SK-N-DZ (cell line): Measurements from ENCODE around the gene SLC17A4.
"Not testable (repeated sequence)": the region's sequence is repeated elsewhere in the genome, so short reads cannot be mapped to it uniquely, and the experiment has no call there.

Experiments used
- DNase-seq: peaks from one replicate; pipeline ENCODE4 v3.0.0-alpha.2; 2015; ENCODE audit warnings: low spot score

SLC17A4 gene

GRCh38 chr6:25748601-25749517 lies 5.7 kb upstream of the SLC17A4 start:
- DNase-seq, result not testable (repeated sequence)

- no peak for DNase-seq
These were observed 4.7 kb upstream of the SLC17A4 start for GRCh38 chr6:25749837-25750236.

- DNase-seq, result no peak
These were observed 3.6 kb upstream of the SLC17A4 start for GRCh38 chr6:25750906-25751305.

GRCh38 chr6:25753079-25753478 lies 1.5 kb upstream of the SLC17A4 start:
- DNase-seq, result no peak

- no peak for DNase-seq
These were observed 941 bp downstream of the SLC17A4 start for GRCh38 chr6:25755483-25755882.

GRCh38 chr6:25756382-25757363 lies 2.1 kb downstream of the SLC17A4 start:
- no peak for DNase-seq

- DNase-seq, result no peak
These were observed 3.5 kb downstream of the SLC17A4 start for GRCh38 chr6:25757936-25758642.

GRCh38 chr6:25764611-25765010 lies 10.1 kb downstream of the SLC17A4 start:
- no peak for DNase-seq

- no peak for DNase-seq
These were observed 14.0 kb downstream of the SLC17A4 start for GRCh38 chr6:25768566-25768965.

- DNase-seq, result no peak
These were observed 15.4 kb downstream of the SLC17A4 start for GRCh38 chr6:25769983-25770382.

- no peak for DNase-seq
These were observed 19.7 kb downstream of the SLC17A4 start for GRCh38 chr6:25774120-25774715.

GRCh38 chr6:25777031-25777430 lies 22.5 kb downstream of the SLC17A4 start:
- no peak for DNase-seq

GRCh38 chr6:25777856-25778649 lies 23.5 kb downstream of the SLC17A4 start:
- no peak for DNase-seq

- no peak for DNase-seq
These were observed 26.6 kb downstream of the SLC17A4 start for GRCh38 chr6:25781134-25781533.

GRCh38 chr6:25787428-25787827 lies 32.9 kb downstream of the SLC17A4 start:
- no peak for DNase-seq

- DNase-seq, result peak; percentile 27
These were observed 33.9 kb downstream of the SLC17A4 start for GRCh38 chr6:25788305-25788922.

- DNase-seq, result no peak
These were observed 34.9 kb downstream of the SLC17A4 start for GRCh38 chr6:25789475-25789874.

- no peak for DNase-seq
These were observed 37.5 kb downstream of the SLC17A4 start for GRCh38 chr6:25792016-25792415.

GRCh38 chr6:25793970-25794369 lies 39.4 kb downstream of the SLC17A4 start:
- DNase-seq, result no peak

- DNase-seq, result no peak
These were observed 40.2 kb downstream of the SLC17A4 start for GRCh38 chr6:25794784-25795183.
